Adrenal gland (tissue), 5 donors: ENCODE results near the gene ARID5A.

Experiments
- POLR2A ChIP-seq, 2 donors: fragments of 450-650 bp; IDR thresholded peaks; one replicate each; pipeline ENCODE4 v1.6.1; 2017; ENCODE audit warnings: antibody characterized with exemption in 2 of 2, mild to moderate bottlenecking in 2 of 2, moderate library complexity in 1 of 2
- TF ChIP-seq, protein P1 (sequence below), 6 experiments: fragments of 450-650 bp in 4 of 6; fragments of 200-600 bp in 2 of 6; sonication (generic) in 1 of 6; IDR thresholded peaks; 1 replicate in 5 of 6; 2 replicates in 1 of 6; pipeline versions ENCODE4 v1.5.1 to v1.8.0; 2016 to 2021; ENCODE audit warnings: antibody characterized with exemption in 6 of 6, mild to moderate bottlenecking in 2 of 6, moderate library complexity in 1 of 6
- donor health status: DM: no; HTN: no; CAD: no.

GRCh38 chr2:96526101-96526591 is 10.4 kb upstream of the ARID5A start:
- TF ChIP-seq POLR2A (IDR thresholded peaks at IDR 0.05) = no peak
- TF ChIP-seq, protein P1, sequence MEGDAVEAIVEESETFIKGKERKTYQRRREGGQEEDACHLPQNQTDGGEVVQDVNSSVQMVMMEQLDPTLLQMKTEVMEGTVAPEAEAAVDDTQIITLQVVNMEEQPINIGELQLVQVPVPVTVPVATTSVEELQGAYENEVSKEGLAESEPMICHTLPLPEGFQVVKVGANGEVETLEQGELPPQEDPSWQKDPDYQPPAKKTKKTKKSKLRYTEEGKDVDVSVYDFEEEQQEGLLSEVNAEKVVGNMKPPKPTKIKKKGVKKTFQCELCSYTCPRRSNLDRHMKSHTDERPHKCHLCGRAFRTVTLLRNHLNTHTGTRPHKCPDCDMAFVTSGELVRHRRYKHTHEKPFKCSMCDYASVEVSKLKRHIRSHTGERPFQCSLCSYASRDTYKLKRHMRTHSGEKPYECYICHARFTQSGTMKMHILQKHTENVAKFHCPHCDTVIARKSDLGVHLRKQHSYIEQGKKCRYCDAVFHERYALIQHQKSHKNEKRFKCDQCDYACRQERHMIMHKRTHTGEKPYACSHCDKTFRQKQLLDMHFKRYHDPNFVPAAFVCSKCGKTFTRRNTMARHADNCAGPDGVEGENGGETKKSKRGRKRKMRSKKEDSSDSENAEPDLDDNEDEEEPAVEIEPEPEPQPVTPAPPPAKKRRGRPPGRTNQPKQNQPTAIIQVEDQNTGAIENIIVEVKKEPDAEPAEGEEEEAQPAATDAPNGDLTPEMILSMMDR (IDR thresholded peaks at IDR 0.05) = no peak
